Panc1 (cell line): ENCODE results near the gene PHYHIPL. TPM values are rescaled to one million over a fixed set of nuclear protein-coding genes. Genes with fewer than 3 reads are reported as not detected.

Experiments used
- ATAC-seq: fragments of 200-7000 bp; cut with Tn5 transposase; 2 replicates; pipeline ENCODE4 v1.9.1; 2020; ENCODE audit warnings: mild to moderate bottlenecking, moderate library complexity
- BruUV-seq: library from RNA; stranded (reverse); fragments of 400-500 nt; replicated peaks from 2 replicates; lab custom pipeline; 2021; lab: Mats Ljungman, UMichigan
- CTCF ChIA-PET: fragments of 300-600 bp; sonication (Branson Sonifier 250); formaldehyde crosslinking; loops from one replicate; lab custom pipeline; 2022; ENCODE audit warnings: antibody characterized with exemption; lab: Charles Lee
- POLR2A ChIA-PET: fragments of 300-600 bp; sonication (Branson Sonifier 250); formaldehyde crosslinking; loops from one replicate; lab custom pipeline; 2022; ENCODE audit warnings: antibody characterized with exemption; lab: Charles Lee
- DNase-seq: peaks from one replicate; pipeline ENCODE4 v3.0.0-alpha.2; 2010; ENCODE audit warnings: low read depth, low spot score
- H3K27ac ChIP-seq: 2 replicates; pipeline ENCODE4 v1.5.1; 2011; ENCODE audit warnings: mild to moderate bottlenecking, low read length, inconsistent platforms
- H3K27me3 ChIP-seq: fragments of 200-500 bp; sonication (Bioruptor generic); 2 replicates; pipeline ENCODE4 v1.6.0; 2014; ENCODE audit warnings: low read length, inconsistent platforms; ENCODE audit not compliant: control insufficient read depth, insufficient read depth
- H3K36me3 ChIP-seq: fragments of 200-500 bp; sonication (Bioruptor generic); 2 replicates; pipeline ENCODE4 v1.5.1; 2014; ENCODE audit warnings: inconsistent platforms, mild to moderate bottlenecking, low read length, moderate library complexity; ENCODE audit not compliant: control insufficient read depth, insufficient read depth
- H3K4me1 ChIP-seq: 2 replicates; pipeline ENCODE4 v1.5.1; 2011; ENCODE audit warnings: inconsistent platforms, mild to moderate bottlenecking, low read length, moderate library complexity; ENCODE audit not compliant: control insufficient read depth, insufficient read depth
- H3K4me3 ChIP-seq, 2 experiments: 2 replicates each; pipeline ENCODE4 v1.5.1; 2011 to 2012; ENCODE audit warnings: low read depth in 2 of 2, low read length in 2 of 2, mild to moderate bottlenecking in 2 of 2, inconsistent platforms in 1 of 2, moderate library complexity in 1 of 2
- H3K9me3 ChIP-seq: fragments of 200-500 bp; sonication (Bioruptor generic); 2 replicates; pipeline ENCODE4 v1.5.1; 2014; ENCODE audit warnings: low read depth, mild to moderate bottlenecking, inconsistent platforms, low read length, moderate library complexity; ENCODE audit not compliant: control insufficient read depth, insufficient read depth
- POLR2AphosphoS5 ChIP-seq: IDR thresholded peaks from 2 replicates; pipeline ENCODE4 v1.6.1; 2012; ENCODE audit warnings: mild to moderate bottlenecking, low read depth, low read length, moderate library complexity
- SIN3A ChIP-seq: IDR thresholded peaks from 2 replicates; pipeline ENCODE4 v1.6.1; 2012; ENCODE audit warnings: low read depth, mild to moderate bottlenecking, low read length, moderate library complexity, borderline replicate concordance; ENCODE audit not compliant: insufficient read depth
- TCF7L2 ChIP-seq: IDR thresholded peaks from 2 replicates; pipeline ENCODE4 v1.6.1; 2011; ENCODE audit warnings: mild to moderate bottlenecking, low read depth, low read length, inconsistent platforms
- in situ Hi-C: cut with HindIII; loops from 2 replicates; pipeline ENCODE4 v1.10.0; 2016; ENCODE audit warnings: low sequenced_read_pairs, low pct_unique_long_range_greater_than_20kb
- intact Hi-C: fragments of 100-400 bp; cut with micrococcal nuclease; formaldehyde crosslinking; loops from one replicate; pipeline ENCODE4 v1.10.0; 2022; ENCODE audit not compliant: unreplicated experiment
- total RNA-seq: library from RNA; stranded (reverse); gene quantifications from one replicate; pipeline ENCODE4 v1.2.1, GENCODE V29; 2021; ENCODE audit not compliant: unreplicated experiment
- TF ChIP-seq, protein P1 (sequence below): fragments of 450-650 bp; IDR thresholded peaks from 2 replicates; pipeline ENCODE4 v1.5.1; 2017; ENCODE audit warnings: mild to moderate bottlenecking
- TF ChIP-seq, protein P2 (sequence below), 2 experiments: IDR thresholded peaks; 2 replicates each; pipeline ENCODE4 v1.6.1; 2011 to 2012; ENCODE audit warnings: low read depth in 2 of 2, control low read depth in 1 of 2, low read length in 1 of 2, mild to moderate bottlenecking in 1 of 2, moderate library complexity in 1 of 2; ENCODE audit not compliant: insufficient read depth in 1 of 2

The PHYHIPL gene
- total RNA-seq, 1 experiment from 2014 or later = not detected

DNA sequence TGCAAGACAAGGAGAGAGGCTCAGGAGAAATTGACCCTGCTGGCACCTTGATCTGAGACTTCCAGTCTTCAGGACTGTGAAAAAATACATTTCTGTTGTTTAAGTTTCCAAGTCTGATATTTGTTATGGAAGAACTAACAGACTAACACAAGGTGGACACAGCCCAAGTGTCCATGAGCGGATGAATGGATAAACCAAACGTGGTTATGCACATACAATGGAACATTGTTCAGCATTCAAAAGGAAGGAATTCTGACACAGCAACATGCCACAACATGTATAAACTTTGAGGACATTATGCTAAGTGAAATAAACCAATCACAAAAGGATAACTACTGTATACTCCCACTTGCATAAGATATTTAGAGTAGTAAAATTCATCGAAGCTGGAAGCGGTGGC lies 109.4 kb downstream of the PHYHIPL start:
- BruUV-seq = no TSS peak
- no peak for DNase-seq
- POLR2A ChIA-PET = no interaction called here

DNA sequence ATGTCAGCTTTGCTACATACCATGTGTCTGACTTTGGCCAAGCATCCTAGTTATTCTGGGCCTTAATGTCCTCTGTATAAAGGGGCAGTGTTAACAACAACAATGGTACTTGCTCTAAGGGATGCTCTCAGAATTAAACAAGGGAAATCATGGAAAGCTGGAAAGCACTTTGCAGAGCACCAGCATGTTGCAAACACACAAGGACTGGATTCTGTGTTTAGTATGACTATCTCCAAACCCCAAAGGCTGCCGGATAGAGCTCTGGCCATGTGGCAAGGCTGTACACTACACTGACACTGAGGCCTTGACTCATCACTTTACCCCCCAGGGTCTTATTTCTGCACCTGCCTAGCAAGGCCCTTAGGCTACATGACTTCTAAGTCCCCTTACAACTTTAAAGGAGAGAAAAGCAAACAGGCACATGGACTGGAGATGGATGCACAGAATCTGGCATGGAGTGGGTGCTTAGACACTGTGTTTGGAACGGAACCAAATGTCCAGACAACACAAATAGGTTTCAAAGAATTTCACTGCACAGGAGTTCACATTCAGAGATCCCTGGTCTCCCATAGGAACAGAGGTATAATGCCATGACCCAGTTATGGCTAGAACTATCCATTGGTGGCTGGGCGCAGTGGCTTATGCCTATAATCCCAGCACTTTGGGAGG lies 111.3 kb downstream of the PHYHIPL start:
- intact Hi-C loops = no loop called here
- H3K4me3 ChIP-seq = no peak overlapping the region
- H3K27me3 ChIP-seq = no peaks in the 10 kb centered on the region
- no peak for DNase-seq
- CTCF ChIA-PET = no interaction called here
- TF ChIP-seq POLR2AphosphoS5 = no peak
- no peak for TF ChIP-seq SIN3A
- TF ChIP-seq, protein P1, sequence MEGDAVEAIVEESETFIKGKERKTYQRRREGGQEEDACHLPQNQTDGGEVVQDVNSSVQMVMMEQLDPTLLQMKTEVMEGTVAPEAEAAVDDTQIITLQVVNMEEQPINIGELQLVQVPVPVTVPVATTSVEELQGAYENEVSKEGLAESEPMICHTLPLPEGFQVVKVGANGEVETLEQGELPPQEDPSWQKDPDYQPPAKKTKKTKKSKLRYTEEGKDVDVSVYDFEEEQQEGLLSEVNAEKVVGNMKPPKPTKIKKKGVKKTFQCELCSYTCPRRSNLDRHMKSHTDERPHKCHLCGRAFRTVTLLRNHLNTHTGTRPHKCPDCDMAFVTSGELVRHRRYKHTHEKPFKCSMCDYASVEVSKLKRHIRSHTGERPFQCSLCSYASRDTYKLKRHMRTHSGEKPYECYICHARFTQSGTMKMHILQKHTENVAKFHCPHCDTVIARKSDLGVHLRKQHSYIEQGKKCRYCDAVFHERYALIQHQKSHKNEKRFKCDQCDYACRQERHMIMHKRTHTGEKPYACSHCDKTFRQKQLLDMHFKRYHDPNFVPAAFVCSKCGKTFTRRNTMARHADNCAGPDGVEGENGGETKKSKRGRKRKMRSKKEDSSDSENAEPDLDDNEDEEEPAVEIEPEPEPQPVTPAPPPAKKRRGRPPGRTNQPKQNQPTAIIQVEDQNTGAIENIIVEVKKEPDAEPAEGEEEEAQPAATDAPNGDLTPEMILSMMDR = no peak
- TF ChIP-seq, protein P2, sequence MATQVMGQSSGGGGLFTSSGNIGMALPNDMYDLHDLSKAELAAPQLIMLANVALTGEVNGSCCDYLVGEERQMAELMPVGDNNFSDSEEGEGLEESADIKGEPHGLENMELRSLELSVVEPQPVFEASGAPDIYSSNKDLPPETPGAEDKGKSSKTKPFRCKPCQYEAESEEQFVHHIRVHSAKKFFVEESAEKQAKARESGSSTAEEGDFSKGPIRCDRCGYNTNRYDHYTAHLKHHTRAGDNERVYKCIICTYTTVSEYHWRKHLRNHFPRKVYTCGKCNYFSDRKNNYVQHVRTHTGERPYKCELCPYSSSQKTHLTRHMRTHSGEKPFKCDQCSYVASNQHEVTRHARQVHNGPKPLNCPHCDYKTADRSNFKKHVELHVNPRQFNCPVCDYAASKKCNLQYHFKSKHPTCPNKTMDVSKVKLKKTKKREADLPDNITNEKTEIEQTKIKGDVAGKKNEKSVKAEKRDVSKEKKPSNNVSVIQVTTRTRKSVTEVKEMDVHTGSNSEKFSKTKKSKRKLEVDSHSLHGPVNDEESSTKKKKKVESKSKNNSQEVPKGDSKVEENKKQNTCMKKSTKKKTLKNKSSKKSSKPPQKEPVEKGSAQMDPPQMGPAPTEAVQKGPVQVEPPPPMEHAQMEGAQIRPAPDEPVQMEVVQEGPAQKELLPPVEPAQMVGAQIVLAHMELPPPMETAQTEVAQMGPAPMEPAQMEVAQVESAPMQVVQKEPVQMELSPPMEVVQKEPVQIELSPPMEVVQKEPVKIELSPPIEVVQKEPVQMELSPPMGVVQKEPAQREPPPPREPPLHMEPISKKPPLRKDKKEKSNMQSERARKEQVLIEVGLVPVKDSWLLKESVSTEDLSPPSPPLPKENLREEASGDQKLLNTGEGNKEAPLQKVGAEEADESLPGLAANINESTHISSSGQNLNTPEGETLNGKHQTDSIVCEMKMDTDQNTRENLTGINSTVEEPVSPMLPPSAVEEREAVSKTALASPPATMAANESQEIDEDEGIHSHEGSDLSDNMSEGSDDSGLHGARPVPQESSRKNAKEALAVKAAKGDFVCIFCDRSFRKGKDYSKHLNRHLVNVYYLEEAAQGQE (IDR thresholded peaks at IDR 0.05; ENCODE audit: insufficient read depth in 1 of 2, low read depth in 2 of 2, low read length in 1 of 2) = no peak
- no peak for TF ChIP-seq TCF7L2
- H3K9me3 ChIP-seq = no peaks in the 10 kb centered on the region
- ATAC-seq = no peak
- H3K27ac ChIP-seq = no peak overlapping the region
- in situ Hi-C loops = no loop called here
- H3K4me1 ChIP-seq = no peaks in the 10 kb centered on the region
- no peaks in the 10 kb centered on the region for H3K36me3 ChIP-seq
- no TSS peak for BruUV-seq
- POLR2A ChIA-PET = no interaction called here

More for the DNA sequence above, 109.4 kb downstream of the PHYHIPL start:
- CTCF ChIA-PET = no interaction called here
- no peaks in the 10 kb centered on the region for H3K36me3 ChIP-seq
- H3K4me1 ChIP-seq = no peaks in the 10 kb centered on the region
- intact Hi-C loops = no loop called here
- TF ChIP-seq, protein P1 = no peak
- TF ChIP-seq SIN3A (no peak), POLR2AphosphoS5 (no peak), TCF7L2 (no peak)
- TF ChIP-seq, protein P2 (IDR thresholded peaks at IDR 0.05; ENCODE audit: insufficient read depth in 1 of 2, low read depth in 2 of 2, low read length in 1 of 2) = no peak
- in situ Hi-C loops = no loop called here
- no peaks in the 10 kb centered on the region for H3K27me3 ChIP-seq
- no peak overlapping the region for H3K27ac ChIP-seq
- ATAC-seq = no peak
- H3K9me3 ChIP-seq = no peaks in the 10 kb centered on the region
- H3K4me3 ChIP-seq = no peak overlapping the region
